HCT116 (cell line): ENCODE results near the gene MRLN.
A peak's percentile ranks its signal among the peaks of the same experiment; 100 is the strongest.

Experiments used
- CTCF ChIP-seq, 3 experiments: fragments of 200-600 bp in 1 of 3; sonication (generic) in 1 of 3; IDR thresholded peaks in 2 of 3; conservative IDR thresholded peaks in 1 of 3; 2 replicates each; pipeline ENCODE4 v1.5.1; 2012 to 2017; ENCODE audit warnings: low read depth in 2 of 3, low read length in 2 of 3, antibody characterized with exemption in 1 of 3, borderline replicate concordance in 1 of 3, control low read depth in 1 of 3, mild to moderate bottlenecking in 1 of 3, mixed read lengths in 1 of 3, mixed run types in 1 of 3, moderate library complexity in 1 of 3; ENCODE audit not compliant: insufficient read depth in 1 of 3
- EZH2 ChIP-seq: fragments of 200-600 bp; sonication (generic); IDR thresholded peaks from 2 replicates; pipeline ENCODE4 v1.6.1; 2017; ENCODE audit warnings: antibody characterized with exemption, mixed run types
- JUND ChIP-seq: IDR thresholded peaks from 2 replicates; pipeline ENCODE4 v1.6.1; 2012
- POLR2A ChIP-seq: IDR thresholded peaks from 2 replicates; pipeline ENCODE4 v1.7.0; 2011; ENCODE audit warnings: borderline replicate concordance; ENCODE audit not compliant: insufficient read depth, insufficient read length; ENCODE audit errors: extremely low read depth
- POLR2AphosphoS5 ChIP-seq: IDR thresholded peaks from 2 replicates; pipeline ENCODE4 v1.6.1; 2011; ENCODE audit warnings: mild to moderate bottlenecking, low read depth, low read length, moderate library complexity
- SIN3A ChIP-seq: IDR thresholded peaks from 2 replicates; pipeline ENCODE4 v1.6.1; 2012; ENCODE audit warnings: low read depth
- SP1 ChIP-seq: IDR thresholded peaks from 2 replicates; pipeline ENCODE4 v1.6.1; 2012; ENCODE audit warnings: low read depth
- TF ChIP-seq, protein P1 (sequence below): IDR thresholded peaks from 2 replicates; pipeline ENCODE4 v1.6.1; 2012

- TF ChIP-seq EZH2 (no peak), POLR2AphosphoS5 (no peak), CTCF (IDR thresholded peaks at IDR 0.05 in 2 of 3, conservative IDR thresholded peaks at IDR 0.05 in 1 of 3; ENCODE audit: borderline replicate concordance in 1 of 3, insufficient read depth in 1 of 3, low read depth in 2 of 3, low read length in 2 of 3) (0 out of 6 replicates have a peak, but pooled peaks of 1 of the 3 experiments have one; percentile 8), SIN3A (no peak), JUND (no peak), POLR2A (no peak), SP1 (no peak)
- TF ChIP-seq, protein P1, sequence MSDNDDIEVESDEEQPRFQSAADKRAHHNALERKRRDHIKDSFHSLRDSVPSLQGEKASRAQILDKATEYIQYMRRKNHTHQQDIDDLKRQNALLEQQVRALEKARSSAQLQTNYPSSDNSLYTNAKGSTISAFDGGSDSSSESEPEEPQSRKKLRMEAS, result no peak
Measured at GRCh38 chr10:59700709-59701108, 52.5 kb downstream of the MRLN start.
